ENCODE measurements around the gene SCYL2. TPM values are rescaled to one million over a fixed set of nuclear protein-coding genes. Genes with fewer than 3 reads are reported as not detected.

SCYL2 gene
- total RNA-seq, 1 experiment from 2014 or later, result 7.3 TPM

- no peaks in the 10 kb centered on the region for H3K27me3 ChIP-seq
- no peak for DNase-seq
- no peaks in the 10 kb centered on the region for H3K9me3 ChIP-seq
- no peaks in the 10 kb centered on the region for H3K36me3 ChIP-seq
- H3K4me3 ChIP-seq, result no peak overlapping the region
Observed at GRCh38 chr12:100382338-100382737, 115.4 kb downstream of the SCYL2 start.

- H3K27me3 ChIP-seq, result no peaks in the 10 kb centered on the region
- H3K36me3 ChIP-seq, result no peaks in the 10 kb centered on the region
- DNase-seq, result no peak
- no peak overlapping the region for H3K4me3 ChIP-seq
- no peaks in the 10 kb centered on the region for H3K9me3 ChIP-seq
Observed at GRCh38 chr12:100383586-100384558, 116.9 kb downstream of the SCYL2 start.

DNA sequence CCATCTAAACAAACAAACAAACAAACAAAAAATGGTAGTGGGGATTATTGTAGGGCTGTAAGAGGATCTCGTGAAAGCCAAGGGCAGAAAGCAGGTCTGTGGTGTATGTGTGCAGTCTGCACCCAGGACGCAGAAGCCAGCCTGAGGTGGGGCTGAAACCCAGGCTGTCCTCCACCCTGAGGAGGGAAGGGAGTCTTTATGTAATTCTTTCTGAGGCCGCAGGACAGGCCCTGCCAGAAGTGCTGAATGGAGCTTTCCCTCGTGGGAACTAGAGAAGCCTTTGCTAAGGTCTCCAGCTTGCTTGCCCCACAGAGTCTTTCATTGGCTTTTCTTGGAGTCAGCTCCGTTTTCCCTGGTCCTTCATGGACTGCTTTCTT lies 117.6 kb downstream of the SCYL2 start:
- H3K4me3 ChIP-seq, result no peak overlapping the region
- no peak for DNase-seq
- H3K36me3 ChIP-seq, result no peaks in the 10 kb centered on the region
- H3K27me3 ChIP-seq, result no peaks in the 10 kb centered on the region
- H3K9me3 ChIP-seq, result no peaks in the 10 kb centered on the region

DNA sequence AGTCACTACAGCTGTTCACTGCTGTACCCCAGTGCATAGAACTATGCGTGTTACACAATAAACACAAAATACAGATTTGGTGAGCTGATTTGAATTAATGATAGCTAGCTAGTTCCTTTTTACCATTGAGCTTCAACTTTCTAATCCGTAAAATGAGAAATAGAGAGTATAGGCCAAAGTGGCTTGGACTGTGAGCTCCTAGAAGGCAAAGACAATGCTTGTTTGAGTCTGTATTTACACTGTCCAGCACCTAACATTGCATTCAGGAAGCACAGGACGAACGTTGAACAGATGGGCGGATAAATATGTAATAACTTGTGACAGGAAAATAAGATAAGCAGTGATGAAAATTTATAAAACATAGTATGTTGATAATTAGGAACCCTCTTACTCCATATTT lies 121.4 kb downstream of the SCYL2 start:
- Histone ChIP-seq H3K9me3 (no peaks in the 10 kb centered on the region), H3K36me3 (no peaks in the 10 kb centered on the region), H3K27me3 (no peaks in the 10 kb centered on the region), H3K4me3 (no peak overlapping the region)
- DNase-seq, result no peak

Other genes starting within 250 kb of the SCYL2 start
- gene BLTP3B, start 124.3 kb upstream of the SCYL2 start, total RNA-seq (2014; rRNA removed; shearing (Covaris generic); ENCODE audit: low replicate concordance), result 20.3 and 26.4 TPM in 2 replicates
- gene ACTR6, start 66.4 kb upstream of the SCYL2 start, total RNA-seq (2014; rRNA removed; shearing (Covaris generic); ENCODE audit: low replicate concordance), result 18.4 and 37.0 TPM in 2 replicates
- gene DEPDC4, start 98 bp upstream of the SCYL2 start, total RNA-seq (2014; rRNA removed; shearing (Covaris generic); ENCODE audit: low replicate concordance), result 1.3 and 1.7 TPM in 2 replicates
- not detected in 2 replicates for gene SLC17A8, start 89.9 kb downstream of the SCYL2 start, total RNA-seq (2014; rRNA removed; shearing (Covaris generic); ENCODE audit: low replicate concordance)
- not detected in 2 replicates for gene NR1H4, start 206.7 kb downstream of the SCYL2 start, total RNA-seq (2014; rRNA removed; shearing (Covaris generic); ENCODE audit: low replicate concordance)